Pancreas (tissue), 10 donors: ENCODE results near the gene FBXL17. TPM values are rescaled to one million over a fixed set of nuclear protein-coding genes. Genes with fewer than 3 reads are reported as not detected.

Experiments
- ATAC-seq, 4 donors: fragments of 200-7000 bp; cut with Tn5 transposase; one replicate each; pipeline versions ENCODE4 v1.8.0 to v1.9.1; 2020; ENCODE audit warnings: mild to moderate bottlenecking in 4 of 4, moderate library complexity in 4 of 4
- DNase-seq, 6 donors: peaks; one replicate each; pipeline ENCODE4 v3.0.0-alpha.2; 2020
- FAIRE-seq: peaks from 2 replicates; lab custom pipeline; 2012; peaks lifted over from hg19 to GRCh38; lab: Jason Lieb, UNC
- H3K27ac ChIP-seq, 4 donors: fragments of 200-600 bp; sonication (generic); 1 replicate in 3 of 4; 2 replicates in 1 of 4; pipeline versions ENCODE4 v1.5.0 to v1.8.0; 2020
- H3K27me3 ChIP-seq, 4 donors: fragments of 200-600 bp; one replicate each; pipeline ENCODE4 v1.8.0; 2021
- H3K36me3 ChIP-seq, 3 donors: fragments of 200-600 bp; sonication (generic) in 1 of 3; one replicate each; pipeline versions ENCODE4 v1.5.0 to v1.8.0; 2020 to 2021
- H3K4me1 ChIP-seq, 3 donors: fragments of 200-600 bp; one replicate each; pipeline ENCODE4 v1.8.0; 2021
- H3K4me3 ChIP-seq, 4 donors: fragments of 200-600 bp; sonication (generic) in 2 of 4; one replicate each; pipeline versions ENCODE4 v1.5.0 to v1.8.0; 2020 to 2021
- H3K9me3 ChIP-seq, 4 donors: fragments of 200-600 bp; one replicate each; pipeline ENCODE4 v1.8.0; 2021
- CTCF ChIP-seq, 4 donors: fragments of 200-600 bp; sonication (generic) in 3 of 4; IDR thresholded peaks; one replicate each; pipeline versions ENCODE4 v1.5.0 to v1.8.0; 2021; ENCODE audit warnings: antibody characterized with exemption in 4 of 4
- WGBS, 2 donors: extraction: QIAGEN DNeasy Blood & Tissue Kit; methylation state at CpG; one replicate each; pipeline ENCODE4 v1.1.7; 2013; 5-methylcytosine and 5-hydroxymethylcytosine counted together
- intact Hi-C, 3 donors: fragments of 100-400 bp; cut with DNase I; formaldehyde crosslinking; loops; one replicate each; pipeline versions ENCODE4 v1.11.1 to v1.14.2; 2022
- polyA plus RNA-seq, 2 donors: library from polyadenylated mRNA; stranded (reverse); fragments of 200-250 nt; gene quantifications; one replicate each; pipeline ENCODE4 v1.2.3, GENCODE V29; 2013
- total RNA-seq, 6 donors: library from RNA; stranded (reverse); fragmentation: NEBNext Ultra II Directional in 4 of 6; extraction: Animal tissue kit (Norgen Biotek cat#: 25700) in 4 of 6; gene quantifications; one replicate each; pipeline versions ENCODE4 v1.2.1 to v1.2.4, GENCODE V29; 2021 to 2023
- donor health status: healthy with polysubstance abuse.
- donor health status: DM: no; HTN: no; CAD: no; lungs with moderate emphysema.
- donor health status: DM: no; HTN: no; CAD: no.
- donor health status: control.
- donor health status: control.
- donor health status: Bipolar disorder and iron deficiency.
- donor health status: DM: yes; HTN: yes; CAD: no.
- donor health status: DM: no; HTN: no; CAD: no.
- donor health status: DM: no; HTN: no; CAD: no.
- donor health status: DM: yes; HTN: yes; CAD: no.

The FBXL17 gene
- total and polyA plus RNA-seq, 8 donors, result 4.2 to 11.1 (median 7.3) TPM

GRCh38 chr5:107935645-107936044, 446.3 kb downstream of the FBXL17 start:
- Histone ChIP-seq H3K4me3 (no peak overlapping the region), H3K27ac (no peak overlapping the region), H3K9me3 (no peaks in the 10 kb centered on the region), H3K4me1 (no peaks in the 10 kb centered on the region), H3K27me3 (no peaks in the 10 kb centered on the region), H3K36me3 (no peaks in the 10 kb centered on the region)
- no peak for TF ChIP-seq CTCF (IDR thresholded peaks at IDR 0.05)
- intact Hi-C loops, result no loop called here
- WGBS, 2 donors, result 87 to 88% methylated on average over 1 of the region's 1 CpG
- no peak for DNase-seq
- FAIRE-seq, result no peak
- no peak for ATAC-seq

GRCh38 chr5:107933326-107933725, 448.6 kb downstream of the FBXL17 start:
- WGBS, 2 donors, result 90 to 92% methylated on average over 3 of the region's 3 CpGs
- intact Hi-C loops, result no loop called here
- DNase-seq, result no peak
- ATAC-seq, result no peak
- no peaks in the 10 kb centered on the region for H3K36me3 ChIP-seq
- no peaks in the 10 kb centered on the region for H3K27me3 ChIP-seq
- no peak overlapping the region for H3K4me3 ChIP-seq
- no peaks in the 10 kb centered on the region for H3K4me1 ChIP-seq
- TF ChIP-seq CTCF (IDR thresholded peaks at IDR 0.05), result no peak
- no peak for FAIRE-seq
- no peaks in the 10 kb centered on the region for H3K9me3 ChIP-seq
- no peak overlapping the region for H3K27ac ChIP-seq

GRCh38 chr5:107930891-107931290, 451.0 kb downstream of the FBXL17 start:
- Histone ChIP-seq H3K9me3 (no peaks in the 10 kb centered on the region), H3K4me1 (no peaks in the 10 kb centered on the region), H3K36me3 (no peaks in the 10 kb centered on the region), H3K27me3 (no peaks in the 10 kb centered on the region), H3K27ac (no peak overlapping the region), H3K4me3 (no peak overlapping the region)
- DNase-seq, result no peak
- no peak for TF ChIP-seq CTCF (IDR thresholded peaks at IDR 0.05)
- intact Hi-C loops, result no loop called here
- 71 to 74% methylated on average over 1 of the region's 1 CpG for WGBS, 2 donors
- ATAC-seq, result no peak
- FAIRE-seq, result no peak

GRCh38 chr5:107930092-107930491, 451.8 kb downstream of the FBXL17 start:
- intact Hi-C loops, result no loop called here
- no peaks in the 10 kb centered on the region for H3K36me3 ChIP-seq
- ATAC-seq (no peak), FAIRE-seq (no peak), DNase-seq (no peak)
- H3K4me3 ChIP-seq, result no peak overlapping the region
- H3K27me3 ChIP-seq, result no peaks in the 10 kb centered on the region
- no peak for TF ChIP-seq CTCF (IDR thresholded peaks at IDR 0.05)
- H3K9me3 ChIP-seq, result no peaks in the 10 kb centered on the region
- no peaks in the 10 kb centered on the region for H3K4me1 ChIP-seq
- no peak overlapping the region for H3K27ac ChIP-seq
- 93 to 97% methylated on average over 3 of the region's 3 CpGs for WGBS, 2 donors

GRCh38 chr5:107929080-107929479, 452.8 kb downstream of the FBXL17 start:
- no peak for TF ChIP-seq CTCF (IDR thresholded peaks at IDR 0.05)
- intact Hi-C loops, result no loop called here
- no peak for FAIRE-seq
- no peaks in the 10 kb centered on the region for H3K27me3 ChIP-seq
- no peak overlapping the region for H3K27ac ChIP-seq
- no peak overlapping the region for H3K4me3 ChIP-seq
- H3K9me3 ChIP-seq, result no peaks in the 10 kb centered on the region
- no peaks in the 10 kb centered on the region for H3K36me3 ChIP-seq
- no peaks in the 10 kb centered on the region for H3K4me1 ChIP-seq
- DNase-seq, result no peak
- ATAC-seq, result no peak
